ENCODE results near the gene TUBA1A.
A peak's percentile ranks its signal among the peaks of the same experiment; 100 is the strongest.
"Not testable (repeated sequence)": the region's sequence is repeated elsewhere in the genome, so short reads cannot be mapped to it uniquely, and the experiment has no call there.

Gene TUBA1A

DNA sequence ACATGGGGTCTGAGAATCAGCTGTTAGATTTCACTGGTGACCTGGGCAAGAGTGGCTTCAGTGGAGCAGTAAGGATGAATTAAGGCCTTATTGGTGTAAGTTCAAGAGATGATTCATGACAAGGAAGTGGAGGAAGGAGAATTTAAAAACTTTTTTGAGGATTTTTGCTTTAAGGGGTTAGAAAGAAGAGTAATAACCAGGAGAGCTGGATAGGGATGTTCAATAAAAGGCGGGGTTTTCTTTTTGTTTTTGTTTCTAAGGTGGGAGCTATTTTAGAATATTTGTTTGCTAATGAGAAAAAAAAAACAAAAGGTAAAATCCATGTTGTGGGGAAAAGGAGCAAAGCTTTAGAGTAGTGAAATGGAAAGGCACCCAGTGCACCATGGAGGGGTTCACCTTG, 42.5 kb downstream of the TUBA1A start:
- no peak for DNase-seq (ENCODE audit: low spot score)

DNA sequence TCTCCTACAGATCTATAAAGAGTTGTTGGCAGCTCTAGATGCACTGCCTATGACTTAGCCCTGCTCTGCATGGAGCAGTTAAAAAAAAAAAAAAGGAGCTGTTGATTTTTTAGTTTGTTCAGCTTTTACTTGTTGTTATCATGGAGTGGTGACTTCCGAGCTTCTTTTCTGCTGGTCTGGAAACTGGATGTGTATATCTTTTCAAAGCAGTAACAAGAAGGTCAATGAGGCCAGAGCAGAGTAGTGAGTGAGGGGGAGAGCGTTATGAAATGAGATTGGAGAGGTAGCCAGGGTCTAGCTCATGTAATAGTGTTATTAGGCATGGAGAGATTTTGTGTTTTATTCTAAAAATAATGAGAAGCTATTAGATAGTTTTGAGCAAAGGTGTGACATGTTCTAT, 44.5 kb downstream of the TUBA1A start:
- no peak for DNase-seq (ENCODE audit: low spot score)

GRCh38 chr12:49138999-49139398, 49.9 kb downstream of the TUBA1A start:
- DNase-seq (ENCODE audit: low spot score) = no peak

DNA sequence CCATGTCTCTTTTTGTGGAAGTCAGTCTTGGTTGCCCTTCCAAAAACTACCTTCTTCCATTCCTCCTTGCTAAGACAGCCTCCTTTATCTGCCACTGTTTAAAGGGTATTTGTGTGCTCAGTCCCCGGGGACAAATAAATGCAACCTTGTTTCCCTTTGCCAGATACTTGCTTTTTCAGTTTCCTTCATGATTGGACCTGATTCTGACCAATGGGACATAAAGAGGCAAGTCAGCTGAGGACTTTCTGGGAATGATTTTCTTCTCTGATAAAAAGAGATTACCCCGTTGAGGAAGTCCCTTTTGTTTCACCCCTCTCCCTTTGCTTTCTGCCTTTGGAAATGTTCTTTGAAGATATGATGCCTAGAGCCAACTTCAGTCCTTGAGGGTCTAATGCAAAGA, 50.3 kb downstream of the TUBA1A start:
- peak; percentile 37 for DNase-seq (ENCODE audit: low spot score)

- DNase-seq (ENCODE audit: low spot score) = no peak
Measured at GRCh38 chr12:49137476-49137875, 51.4 kb downstream of the TUBA1A start.

GRCh38 chr12:49136997-49137396, 51.9 kb downstream of the TUBA1A start:
- not testable (repeated sequence) for DNase-seq (ENCODE audit: low spot score)
